Upper lobe of right lung (tissue), 1 donor: ENCODE data around the gene MPP7. TPM values are rescaled to one million over a fixed set of nuclear protein-coding genes. Genes with fewer than 3 reads are reported as not detected.

ENCODE experiments used
- ATAC-seq: fragments of 200-7000 bp; cut with Tn5 transposase; one replicate; pipeline ENCODE4 v1.9.1; 2020; ENCODE audit warnings: mild to moderate bottlenecking, moderate library complexity
- DNase-seq: peaks from one replicate; pipeline ENCODE4 v3.0.0-alpha.2; 2020
- H3K27ac ChIP-seq: fragments of 200-600 bp; one replicate; pipeline ENCODE4 v1.8.0; 2022
- H3K27me3 ChIP-seq: fragments of 200-600 bp; one replicate; pipeline ENCODE4 v1.8.0; 2022; ENCODE audit warnings: mild to moderate bottlenecking
- H3K36me3 ChIP-seq: fragments of 200-600 bp; one replicate; pipeline ENCODE4 v1.8.0; 2022
- H3K4me1 ChIP-seq: fragments of 200-600 bp; one replicate; pipeline ENCODE4 v1.8.0; 2022
- H3K4me3 ChIP-seq: fragments of 200-600 bp; one replicate; pipeline ENCODE4 v1.8.0; 2022; ENCODE audit warnings: mild to moderate bottlenecking
- H3K9me3 ChIP-seq: fragments of 200-600 bp; one replicate; pipeline ENCODE4 v1.8.0; 2022
- intact Hi-C: fragments of 100-400 bp; cut with DNase I; formaldehyde crosslinking; loops from one replicate; pipeline ENCODE4 v1.11.0; 2022
- microRNA-seq: library from miRNA; unstranded; fragments of <30 nt; microRNA quantifications from one replicate; pipeline ENCODE4 v1.2.0, GENCODE V29; 2020; ENCODE audit warnings: borderline microRNAs expressed
- total RNA-seq: library from RNA; stranded (reverse); fragmentation: NEBNext Ultra II Directional; extraction: Animal tissue kit (Norgen Biotek cat#: 25700); gene quantifications from one replicate; pipeline ENCODE4 v1.2.1, GENCODE V29; 2021
- TF ChIP-seq, protein P1 (sequence below): fragments of 200-600 bp; IDR thresholded peaks from one replicate; pipeline ENCODE4 v1.8.0; 2022; ENCODE audit warnings: antibody characterized with exemption
- donor health status: DM: no; HTN: yes; CAD: no; lungs with severe emphysema.

The MPP7 gene
- total RNA-seq, 1 donor from 2014 or later = 36.8 TPM

DNA sequence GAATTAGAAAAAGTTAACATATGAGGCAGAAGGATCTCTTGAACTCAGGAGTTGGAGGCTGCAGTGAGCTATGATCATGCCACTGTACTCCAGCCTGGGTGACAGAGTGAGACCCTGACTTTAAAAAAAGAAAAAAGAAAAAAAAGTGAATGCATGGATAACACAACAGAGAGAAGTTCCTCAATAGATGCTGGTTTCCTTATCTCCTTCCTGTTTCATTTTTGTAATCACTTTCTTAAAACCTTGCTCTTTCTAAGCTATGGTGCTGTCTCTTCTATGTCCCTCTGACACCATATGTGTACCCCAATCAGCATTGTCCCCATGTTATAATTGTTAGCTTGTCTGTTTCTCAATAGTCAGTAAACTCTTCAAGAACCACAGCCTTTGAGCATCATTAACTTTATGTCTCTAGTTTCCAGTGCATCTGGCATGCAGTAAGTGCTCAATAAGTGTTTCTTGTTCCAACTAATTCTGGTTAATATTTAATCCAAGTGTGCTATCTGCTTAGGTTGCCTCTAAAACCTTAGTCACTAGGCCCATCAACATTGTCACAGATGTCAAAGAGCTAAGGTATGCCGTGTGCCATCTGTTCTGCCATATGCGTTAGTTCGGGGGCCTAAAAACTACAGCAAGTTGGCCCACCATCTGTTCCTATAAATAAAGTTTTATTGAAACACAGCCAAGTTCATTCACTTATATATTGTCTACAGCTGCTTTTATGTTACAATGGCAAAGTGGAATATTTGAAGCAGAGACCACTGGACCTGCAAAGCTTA lies 36.2 kb downstream of the MPP7 start:
- H3K4me1 ChIP-seq = peaks cover 6% of the 10 kb centered on the region
- intact Hi-C loops = no loop called here
- no peak for ATAC-seq
- no peaks in the 10 kb centered on the region for H3K9me3 ChIP-seq
- no peak overlapping the region for H3K4me3 ChIP-seq
- DNase-seq = no peak
- no peaks in the 10 kb centered on the region for H3K27me3 ChIP-seq
- TF ChIP-seq, protein P1, sequence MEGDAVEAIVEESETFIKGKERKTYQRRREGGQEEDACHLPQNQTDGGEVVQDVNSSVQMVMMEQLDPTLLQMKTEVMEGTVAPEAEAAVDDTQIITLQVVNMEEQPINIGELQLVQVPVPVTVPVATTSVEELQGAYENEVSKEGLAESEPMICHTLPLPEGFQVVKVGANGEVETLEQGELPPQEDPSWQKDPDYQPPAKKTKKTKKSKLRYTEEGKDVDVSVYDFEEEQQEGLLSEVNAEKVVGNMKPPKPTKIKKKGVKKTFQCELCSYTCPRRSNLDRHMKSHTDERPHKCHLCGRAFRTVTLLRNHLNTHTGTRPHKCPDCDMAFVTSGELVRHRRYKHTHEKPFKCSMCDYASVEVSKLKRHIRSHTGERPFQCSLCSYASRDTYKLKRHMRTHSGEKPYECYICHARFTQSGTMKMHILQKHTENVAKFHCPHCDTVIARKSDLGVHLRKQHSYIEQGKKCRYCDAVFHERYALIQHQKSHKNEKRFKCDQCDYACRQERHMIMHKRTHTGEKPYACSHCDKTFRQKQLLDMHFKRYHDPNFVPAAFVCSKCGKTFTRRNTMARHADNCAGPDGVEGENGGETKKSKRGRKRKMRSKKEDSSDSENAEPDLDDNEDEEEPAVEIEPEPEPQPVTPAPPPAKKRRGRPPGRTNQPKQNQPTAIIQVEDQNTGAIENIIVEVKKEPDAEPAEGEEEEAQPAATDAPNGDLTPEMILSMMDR = no peak
- H3K27ac ChIP-seq = no peak overlapping the region
- no peaks in the 10 kb centered on the region for H3K36me3 ChIP-seq

DNA sequence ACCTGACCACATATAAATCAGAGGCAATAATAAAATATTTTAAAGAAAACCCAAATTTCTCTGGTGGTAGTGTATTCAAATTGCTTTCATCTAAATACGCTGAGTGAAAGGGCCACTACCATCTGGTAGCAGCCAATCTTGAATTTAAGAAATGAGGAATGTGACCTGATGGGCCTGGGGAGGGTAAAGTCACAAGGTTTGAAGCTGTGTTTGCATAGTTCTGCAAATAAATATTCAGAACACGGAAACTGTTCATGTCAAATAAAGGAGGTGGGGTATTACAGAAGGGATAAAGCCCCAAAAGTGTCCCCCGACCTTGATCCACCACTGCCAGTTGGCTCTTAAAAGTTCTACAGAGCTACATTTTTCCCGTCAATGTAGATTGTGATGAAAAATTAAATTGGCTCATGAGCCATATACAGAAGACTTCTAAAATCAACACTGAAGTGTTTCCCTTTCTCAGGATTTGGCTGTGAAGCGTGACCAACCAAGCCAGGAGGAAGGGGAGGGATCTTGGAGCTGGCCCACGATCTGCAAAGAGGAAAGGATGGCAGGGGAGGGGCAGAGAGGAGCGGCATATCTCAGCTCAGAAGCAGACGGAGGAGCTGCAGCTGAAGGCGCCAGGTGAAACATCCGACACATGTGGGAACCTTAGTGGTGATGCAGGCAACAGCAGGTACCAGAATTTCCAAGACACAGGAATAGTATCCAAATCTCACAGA lies 39.6 kb downstream of the MPP7 start:
- no peaks in the 10 kb centered on the region for H3K27me3 ChIP-seq
- no peaks in the 10 kb centered on the region for H3K36me3 ChIP-seq
- no peaks in the 10 kb centered on the region for H3K9me3 ChIP-seq
- peak overlapping the region; percentile 8 for H3K4me3 ChIP-seq
- intact Hi-C loops = no loop called here
- DNase-seq (peak; percentile 70), ATAC-seq (peak; percentile 90)
- peaks cover 12% of the 10 kb centered on the region for H3K4me1 ChIP-seq
- H3K27ac ChIP-seq = peak overlapping the region; percentile 55
- TF ChIP-seq, protein P1 = no peak

DNA sequence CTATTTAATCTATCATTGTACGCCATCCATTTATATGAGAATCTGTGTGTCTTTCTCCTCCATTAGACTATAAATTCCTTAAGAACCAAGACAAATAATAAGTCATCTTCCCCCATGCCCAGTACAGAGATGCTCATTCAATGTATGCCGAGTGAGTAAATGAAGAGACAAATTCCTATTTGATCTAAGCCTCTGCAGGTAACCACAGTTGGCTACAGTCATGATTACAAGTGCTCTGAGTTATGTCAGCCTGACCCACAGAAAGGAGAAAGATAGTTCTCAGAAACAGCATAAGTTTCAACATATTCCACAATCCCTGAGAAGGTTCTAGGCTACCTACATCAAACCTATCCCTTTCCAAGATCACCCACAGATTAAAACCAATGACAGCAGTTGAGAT lies 46.1 kb downstream of the MPP7 start:
- no peaks in the 10 kb centered on the region for H3K36me3 ChIP-seq
- DNase-seq (no peak), ATAC-seq (no peak)
- no peak overlapping the region for H3K27ac ChIP-seq
- intact Hi-C loops = no loop called here
- TF ChIP-seq, protein P1 = no peak
- no peaks in the 10 kb centered on the region for H3K9me3 ChIP-seq
- no peaks in the 10 kb centered on the region for H3K27me3 ChIP-seq
- H3K4me1 ChIP-seq = peaks cover 5% of the 10 kb centered on the region
- no peak overlapping the region for H3K4me3 ChIP-seq

DNA sequence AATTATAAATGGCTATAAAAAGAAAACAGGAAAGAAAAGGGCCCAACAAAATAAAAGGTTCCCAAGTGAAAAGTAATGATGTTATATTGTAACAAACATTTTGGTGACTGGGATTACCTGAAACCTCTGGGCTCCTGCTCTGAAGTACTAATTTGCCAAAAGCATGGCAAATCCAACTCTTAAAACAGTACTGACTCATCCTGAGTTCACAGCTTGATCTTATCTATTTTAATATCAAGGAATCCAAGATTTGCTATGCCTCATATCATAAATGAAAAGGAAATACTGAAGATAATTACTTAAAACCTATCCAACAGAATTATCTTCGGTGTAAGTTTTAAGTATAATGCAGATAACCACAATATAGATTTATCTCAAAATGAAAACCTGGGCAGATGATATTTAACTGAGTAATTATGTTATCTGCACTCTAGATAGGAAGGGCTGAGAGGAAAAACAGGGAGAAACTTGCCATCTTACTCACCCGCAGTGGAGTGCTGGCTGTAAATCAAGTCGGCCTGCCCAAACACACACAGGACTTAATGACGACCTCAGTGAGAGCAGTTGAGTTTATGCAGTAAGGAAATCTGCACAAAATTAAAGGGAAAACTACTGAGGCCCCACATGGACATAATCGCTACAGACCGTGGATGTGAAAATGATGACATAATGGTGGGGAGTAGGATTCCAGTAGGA lies 48.4 kb downstream of the MPP7 start:
- ATAC-seq (peak; percentile 63), DNase-seq (no peak)
- H3K36me3 ChIP-seq = no peaks in the 10 kb centered on the region
- H3K27ac ChIP-seq = no peak overlapping the region
- H3K4me1 ChIP-seq = no peaks in the 10 kb centered on the region
- no peak overlapping the region for H3K4me3 ChIP-seq
- no peaks in the 10 kb centered on the region for H3K9me3 ChIP-seq
- H3K27me3 ChIP-seq = peaks cover 4% of the 10 kb centered on the region
- intact Hi-C loops = no loop called here
- TF ChIP-seq, protein P1 = no peak

DNA sequence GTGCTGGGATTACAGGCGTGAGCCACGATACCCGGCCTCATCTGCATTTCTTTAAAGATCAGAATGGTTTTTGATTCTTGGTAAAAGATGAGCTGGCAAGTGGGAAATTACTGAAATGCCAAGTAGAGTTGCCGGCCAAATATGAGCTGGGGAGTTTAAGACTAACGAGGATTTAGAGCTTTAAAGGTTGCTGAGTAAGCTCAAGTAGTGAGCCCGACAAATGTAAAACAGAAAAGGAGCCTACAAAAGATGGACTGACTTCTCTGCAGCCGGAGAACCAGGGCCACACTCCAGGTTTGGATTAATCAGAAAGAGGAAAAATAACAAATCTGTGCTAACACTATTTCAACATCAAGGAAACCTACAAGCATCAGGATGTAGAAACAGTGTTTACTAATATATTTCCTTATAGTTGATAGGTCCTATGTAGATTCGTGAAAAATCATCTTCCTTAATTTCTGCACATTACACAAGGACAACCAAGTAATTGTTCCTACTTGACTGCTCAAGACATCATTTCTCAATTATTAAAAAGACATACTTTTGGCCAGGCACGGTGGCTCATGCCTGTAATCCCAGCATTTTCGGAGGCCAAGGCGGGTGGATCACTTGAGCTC lies 49.6 kb downstream of the MPP7 start:
- H3K27ac ChIP-seq = no peak overlapping the region
- no peak overlapping the region for H3K4me3 ChIP-seq
- intact Hi-C loops = no loop called here
- no peaks in the 10 kb centered on the region for H3K4me1 ChIP-seq
- peaks cover 4% of the 10 kb centered on the region for H3K27me3 ChIP-seq
- TF ChIP-seq, protein P1 = no peak
- H3K9me3 ChIP-seq = no peaks in the 10 kb centered on the region
- ATAC-seq = peak; percentile 62
- DNase-seq = no peak
- no peaks in the 10 kb centered on the region for H3K36me3 ChIP-seq

Small RNA genes lying within 50 kb of the gene (microRNA-seq; reads per million reads assigned to microRNA genes)
- not detected for gene MIR8086

Other genes starting within 250 kb of the MPP7 start
- 122 TPM for gene WAC, start 230.1 kb upstream of the MPP7 start, total RNA-seq